GM12801 (cell line): ENCODE results near the gene SEMA3G.

Experiments
- CTCF ChIP-seq: IDR thresholded peaks from one replicate; pipeline ENCODE4 v1.5.1; 2011; ENCODE audit warnings: control low read depth; ENCODE audit not compliant: insufficient read length; ENCODE audit errors: extremely low read depth

Gene SEMA3G

GRCh38 chr3:52489453-52489852 is 44.5 kb upstream of the SEMA3G start:
- no peak for TF ChIP-seq CTCF

- TF ChIP-seq CTCF, result no peak
Observed at GRCh38 chr3:52488746-52489145, 43.8 kb upstream of the SEMA3G start.

GRCh38 chr3:52487788-52488691 is 43.1 kb upstream of the SEMA3G start:
- no peak for TF ChIP-seq CTCF

GRCh38 chr3:52487050-52487787 is 42.3 kb upstream of the SEMA3G start:
- no peak for TF ChIP-seq CTCF

- TF ChIP-seq CTCF, result no peak
Observed at GRCh38 chr3:52484680-52485461, 40.0 kb upstream of the SEMA3G start.

- no peak for TF ChIP-seq CTCF
Observed at GRCh38 chr3:52483577-52484381, 38.9 kb upstream of the SEMA3G start.
